Fibroblast of mammary gland (primary cell): Measurements from ENCODE around the gene GNLY.

Experiments
- DNase-seq: peaks from one replicate; pipeline ENCODE4 v3.0.0-alpha.2; 2010; ENCODE audit warnings: low read depth
- H3K4me3 ChIP-seq: 2 replicates; pipeline ENCODE4 v1.5.1; 2011; ENCODE audit warnings: low read depth, mild to moderate bottlenecking, low read length, moderate library complexity; ENCODE audit not compliant: control insufficient read depth
- CTCF ChIP-seq: conservative IDR thresholded peaks from 2 replicates; pipeline ENCODE4 v1.5.1; 2011; ENCODE audit warnings: low read depth, low read length, inconsistent platforms; ENCODE audit not compliant: control insufficient read depth, insufficient read depth

Gene GNLY

DNA sequence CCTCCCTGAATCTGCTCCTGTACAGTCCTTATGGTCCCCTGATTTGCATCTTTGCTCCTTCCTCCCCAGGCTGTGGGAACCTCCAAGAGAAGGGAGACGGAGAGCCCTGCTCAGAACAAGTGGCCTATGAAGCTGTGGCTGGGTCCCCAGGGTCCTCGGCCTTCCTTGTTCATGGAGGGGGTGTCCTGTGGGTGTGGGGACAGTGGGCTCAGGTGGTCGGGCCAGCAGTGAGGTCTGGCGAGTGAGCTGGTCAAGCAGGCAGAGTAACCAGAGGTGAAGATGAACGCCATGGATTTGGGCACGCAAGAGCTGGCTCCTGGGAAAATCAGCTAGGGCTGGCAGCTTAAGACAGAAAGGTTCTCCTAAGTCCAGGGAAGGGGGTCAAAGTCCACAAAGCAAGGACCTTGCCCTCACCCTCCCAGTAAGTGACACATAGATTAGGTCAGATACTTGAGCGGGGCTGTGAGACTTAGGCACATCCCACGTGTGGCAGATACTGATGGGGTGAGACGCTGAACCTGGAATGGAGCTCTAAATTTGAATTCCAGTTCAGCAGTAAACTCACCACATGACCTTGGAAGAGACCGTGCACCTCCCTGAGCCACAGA lies 24.8 kb downstream of the GNLY start:
- no peak for TF ChIP-seq CTCF
- DNase-seq, result no peak
- H3K4me3 ChIP-seq, result no peak overlapping the region

DNA sequence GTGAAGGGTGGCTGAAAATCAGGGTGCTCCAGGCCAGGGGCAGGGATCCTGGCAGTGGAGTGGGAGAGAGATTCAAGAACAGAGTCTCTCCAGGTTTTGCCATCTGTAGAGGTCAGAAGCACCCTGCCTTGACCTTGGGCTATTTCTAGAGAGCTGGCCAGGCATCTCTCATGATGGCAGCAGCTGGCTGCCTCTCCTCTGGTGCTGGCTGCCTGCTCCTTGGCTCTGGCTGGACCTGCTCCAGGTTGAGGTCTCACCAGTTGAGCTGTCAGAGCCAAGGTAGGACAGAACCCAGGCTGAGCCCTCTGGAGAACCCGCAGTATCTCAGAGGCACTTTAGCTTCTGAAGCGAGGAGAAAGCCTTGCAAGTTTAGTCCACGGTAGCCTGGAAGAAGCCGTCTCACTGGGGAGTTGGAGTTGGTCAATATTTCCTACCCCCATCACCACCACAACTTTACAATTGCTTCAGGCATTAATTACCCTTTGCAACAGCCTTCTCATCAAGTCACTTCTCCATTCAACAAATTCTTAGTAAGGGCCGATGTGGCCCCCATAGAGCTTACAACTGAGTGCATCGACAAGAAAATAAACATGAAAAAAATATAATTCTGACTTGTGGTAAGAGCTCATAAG lies 25.6 kb downstream of the GNLY start:
- TF ChIP-seq CTCF, result no peak
- no peak overlapping the region for H3K4me3 ChIP-seq
- DNase-seq, result no peak

- DNase-seq, result no peak
- no peak overlapping the region for H3K4me3 ChIP-seq
- TF ChIP-seq CTCF, result no peak
Observed at GRCh38 chr2:85720533-85720932, 26.4 kb downstream of the GNLY start.

- no peak for TF ChIP-seq CTCF
- no peak for DNase-seq
- no peak overlapping the region for H3K4me3 ChIP-seq
Observed at GRCh38 chr2:85721641-85722040, 27.5 kb downstream of the GNLY start.

DNA sequence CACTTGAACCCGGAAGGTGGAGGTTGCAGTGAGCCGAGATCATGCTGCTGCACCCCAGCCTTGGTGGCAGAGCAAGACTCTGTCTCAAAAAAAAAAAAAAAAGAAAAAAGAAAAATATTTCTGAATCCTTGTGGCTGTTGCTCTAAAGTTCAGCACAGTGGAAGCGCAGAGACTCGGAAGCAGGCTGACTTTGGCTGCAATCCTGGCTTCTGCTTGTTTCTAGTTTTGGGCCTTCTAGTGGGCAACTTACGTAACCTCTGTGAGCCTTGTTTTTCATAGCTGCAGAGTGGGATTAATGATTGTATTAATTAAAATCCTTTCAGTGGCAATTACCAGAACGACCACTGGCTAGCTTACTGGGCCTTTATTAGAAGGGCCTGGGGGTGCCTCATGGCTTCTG lies 28.4 kb downstream of the GNLY start:
- DNase-seq, result no peak
- TF ChIP-seq CTCF, result no peak

GRCh38 chr2:85723707-85724360 lies 29.7 kb downstream of the GNLY start:
- DNase-seq, result peak; percentile 45
- H3K4me3 ChIP-seq, result no peak overlapping the region
- no peak for TF ChIP-seq CTCF

More for the DNA sequence above, 28.4 kb downstream of the GNLY start:
- H3K4me3 ChIP-seq, result no peak overlapping the region
